H9 (cell line): ENCODE data around the gene SOX8. TPM values are rescaled to one million over a fixed set of nuclear protein-coding genes. Genes with fewer than 3 reads are reported as not detected.
A peak's percentile ranks its signal among the peaks of the same experiment; 100 is the strongest.

Experiments
- DNase-seq: peaks from one replicate; pipeline ENCODE4 v3.0.0-alpha.2; 2017
- H2AFZ ChIP-seq: one replicate; pipeline ENCODE4 v1.6.1; 2013; ENCODE audit warnings: mild to moderate bottlenecking, low read length, control low read depth, moderate library complexity
- H2AK5ac ChIP-seq: 2 replicates; pipeline ENCODE4 v1.6.1; 2013; ENCODE audit warnings: low read length, control low read depth, mixed read lengths; ENCODE audit not compliant: insufficient read length
- H2BK120ac ChIP-seq: one replicate; pipeline ENCODE4 v1.6.1; 2013; ENCODE audit warnings: low read depth, mild to moderate bottlenecking, low read length, control low read depth, inconsistent platforms; ENCODE audit not compliant: poor library complexity, severe bottlenecking
- H2BK12ac ChIP-seq: 2 replicates; pipeline ENCODE4 v1.6.1; 2013; ENCODE audit warnings: low read length, control low read depth, mixed read lengths, low read depth; ENCODE audit not compliant: insufficient read length
- H2BK15ac ChIP-seq: 2 replicates; pipeline ENCODE4 v1.6.1; 2013; ENCODE audit warnings: low read depth, low read length, control low read depth
- H2BK20ac ChIP-seq: one replicate; pipeline ENCODE4 v1.6.1; 2013; ENCODE audit warnings: low read depth, mild to moderate bottlenecking, low read length, control low read depth, inconsistent platforms; ENCODE audit not compliant: poor library complexity, severe bottlenecking
- H2BK5ac ChIP-seq: 2 replicates; pipeline ENCODE4 v1.6.1; 2013; ENCODE audit warnings: low read length, control low read depth, mixed read lengths; ENCODE audit not compliant: insufficient read length
- H3K14ac ChIP-seq: 2 replicates; pipeline ENCODE4 v1.6.1; 2013; ENCODE audit warnings: low read length, control low read depth; ENCODE audit not compliant: insufficient read depth
- H3K18ac ChIP-seq: 2 replicates; pipeline ENCODE4 v1.6.1; 2013; ENCODE audit warnings: low read depth, mild to moderate bottlenecking, mixed read lengths, low read length, control low read depth; ENCODE audit not compliant: insufficient read length
- H3K23ac ChIP-seq: 2 replicates; pipeline ENCODE4 v1.6.1; 2013; ENCODE audit warnings: low read length, control low read depth, mixed read lengths, low read depth; ENCODE audit not compliant: insufficient read length
- H3K23me2 ChIP-seq: 2 replicates; pipeline ENCODE4 v1.6.1; 2013; ENCODE audit warnings: low read depth, mild to moderate bottlenecking, mixed read lengths, low read length, control low read depth; ENCODE audit not compliant: insufficient read length, poor library complexity, severe bottlenecking
- H3K27ac ChIP-seq: 2 replicates; pipeline ENCODE4 v1.5.1; 2013; ENCODE audit warnings: low read length, control low read depth, mixed read lengths, low read depth; ENCODE audit not compliant: insufficient read length
- H3K27me3 ChIP-seq: 2 replicates; pipeline ENCODE4 v1.6.1; 2013; ENCODE audit warnings: low read length, control low read depth, inconsistent platforms; ENCODE audit not compliant: insufficient read depth
- H3K4ac ChIP-seq: 2 replicates; pipeline ENCODE4 v1.6.1; 2013; ENCODE audit warnings: low read depth, mild to moderate bottlenecking, control low read depth, inconsistent platforms, low read length, moderate library complexity
- H3K4me1 ChIP-seq: 2 replicates; pipeline ENCODE4 v1.6.1; 2013; ENCODE audit warnings: low read length, control low read depth, inconsistent platforms; ENCODE audit not compliant: insufficient read depth
- H3K4me2 ChIP-seq: 2 replicates; pipeline ENCODE4 v1.6.1; 2013; ENCODE audit warnings: low read length, control low read depth, mixed read lengths; ENCODE audit not compliant: insufficient read length, insufficient read depth
- H3K56ac ChIP-seq: 2 replicates; pipeline ENCODE4 v1.6.1; 2013; ENCODE audit warnings: low read depth, mild to moderate bottlenecking, mixed read lengths, low read length, control low read depth; ENCODE audit not compliant: insufficient read length
- H3K79me1 ChIP-seq: 2 replicates; pipeline ENCODE4 v1.6.1; 2013; ENCODE audit warnings: low read depth, mild to moderate bottlenecking, moderate library complexity, low read length, control low read depth, inconsistent platforms; ENCODE audit not compliant: insufficient read depth, poor library complexity, severe bottlenecking
- H3K79me2 ChIP-seq: 2 replicates; pipeline ENCODE4 v1.6.1; 2013; ENCODE audit warnings: low read length, control low read depth, inconsistent platforms; ENCODE audit not compliant: insufficient read depth
- H3K9ac ChIP-seq: 2 replicates; pipeline ENCODE4 v1.6.1; 2013; ENCODE audit warnings: low read length, control low read depth, mixed read lengths; ENCODE audit not compliant: insufficient read length; ENCODE audit errors: extremely low read depth
- H3K9me3 ChIP-seq: one replicate; pipeline ENCODE4 v1.6.1; 2013; ENCODE audit warnings: low read depth, low read length, inconsistent platforms; ENCODE audit not compliant: control insufficient read depth
- H3T11ph ChIP-seq: one replicate; pipeline ENCODE4 v1.6.1; 2013; ENCODE audit warnings: mild to moderate bottlenecking, low read length, control low read depth, inconsistent platforms
- H4K20me1 ChIP-seq: one replicate; pipeline ENCODE4 v1.6.1; 2013; ENCODE audit not compliant: control insufficient read depth, insufficient read length, insufficient read depth
- H4K5ac ChIP-seq: 2 replicates; pipeline ENCODE4 v1.6.1; 2013; ENCODE audit warnings: low read depth, mild to moderate bottlenecking, mixed read lengths, low read length, control low read depth; ENCODE audit not compliant: insufficient read length
- H4K8ac ChIP-seq: replicated peaks from 2 replicates; pipeline ENCODE4 v1.6.1; 2013; ENCODE audit warnings: low read length, control low read depth, mixed read lengths, low read depth; ENCODE audit not compliant: insufficient read length
- H4K91ac ChIP-seq: 2 replicates; pipeline ENCODE4 v1.6.1; 2013; ENCODE audit warnings: low read depth, mild to moderate bottlenecking, moderate library complexity, mixed read lengths, low read length, control low read depth; ENCODE audit not compliant: insufficient read length
- H3K27ac Mint-ChIP-seq, 3 experiments: 2 replicates in 2 of 3; 3 replicates in 1 of 3; pipeline ENCODE4 v1.8.0; 2020 to 2021; ENCODE audit warnings: mixed read lengths in 3 of 3, mild to moderate bottlenecking in 1 of 3, moderate library complexity in 1 of 3
- H3K27me3 Mint-ChIP-seq: 2 replicates; pipeline ENCODE4 v1.8.0; 2021; ENCODE audit warnings: low read depth, mild to moderate bottlenecking, moderate library complexity, mixed read lengths
- H3K36me3 Mint-ChIP-seq, 3 experiments: 2 replicates in 2 of 3; 3 replicates in 1 of 3; pipeline ENCODE4 v1.8.0; 2020 to 2021; ENCODE audit warnings: low read depth in 3 of 3, mixed read lengths in 3 of 3; ENCODE audit not compliant: insufficient read depth in 1 of 3
- H3K4me1 Mint-ChIP-seq, 2 experiments: 2 replicates each; pipeline ENCODE4 v1.8.0; 2020; ENCODE audit warnings: mixed read lengths in 2 of 2
- H3K4me3 Mint-ChIP-seq, 2 experiments: 2 replicates in 1 of 2; 3 replicates in 1 of 2; pipeline ENCODE4 v1.8.0; 2020 to 2021; ENCODE audit warnings: mild to moderate bottlenecking in 2 of 2, mixed read lengths in 2 of 2, moderate library complexity in 1 of 2
- H3K9me3 Mint-ChIP-seq, 2 experiments: 2 replicates in 1 of 2; 3 replicates in 1 of 2; pipeline ENCODE4 v1.8.0; 2020; ENCODE audit warnings: mild to moderate bottlenecking in 2 of 2, mixed read lengths in 2 of 2, moderate library complexity in 1 of 2
- CTCF ChIP-seq: fragments of 200-600 bp; sonication (generic); conservative IDR thresholded peaks from 3 replicates; pipeline ENCODE4 v1.8.0; 2021; ENCODE audit warnings: antibody characterized with exemption, mild to moderate bottlenecking
- WGBS: extraction: QIAGEN DNeasy Blood & Tissue Kit; methylation state at CpG from one replicate; pipeline ENCODE4 v1.1.7; 2013; ENCODE audit warnings: missing lambda C conversion rate, low lambda C conversion rate, mixed read lengths; ENCODE audit not compliant: insufficient read length; ENCODE audit errors: extremely low coverage; 5-methylcytosine and 5-hydroxymethylcytosine counted together
- total RNA-seq: library from RNA; stranded (reverse); gene quantifications from 2 replicates; pipeline ENCODE4 v1.2.1, GENCODE V29; 2021

Gene SOX8
- total RNA-seq, 1 experiment from 2014 or later = 8.9 TPM

GRCh38 chr16:983044-984030 lies 1.8 kb downstream of the SOX8 start:
- H4K8ac ChIP-seq = no peak overlapping the region
- no peak overlapping the region for H3K23ac ChIP-seq
- H2BK20ac ChIP-seq = no peak overlapping the region
- no peak overlapping the region for H2AK5ac ChIP-seq
- no peak overlapping the region for H2BK12ac ChIP-seq
- no peaks in the 10 kb centered on the region for H3K79me2 ChIP-seq
- H3K9me3 Mint-ChIP-seq = no peaks in the 10 kb centered on the region
- peak overlapping the region; percentile 58 to 81 for H3K4me3 Mint-ChIP-seq
- no peak overlapping the region for H3K9ac ChIP-seq
- no peaks in the 10 kb centered on the region for H3K9me3 ChIP-seq
- no CpG with 5 or more reads among the region's 59 CpGs for WGBS
- no peak overlapping the region for H4K5ac ChIP-seq
- H3K27me3 ChIP-seq = peaks cover 14% of the 10 kb centered on the region; the same call in 1 of the 2 replicates
- H3K14ac ChIP-seq = no peak overlapping the region; the same call in 1 of the 2 replicates
- H3K79me1 ChIP-seq = no peaks in the 10 kb centered on the region
- H2BK15ac ChIP-seq = no peak overlapping the region; the same call in 1 of the 2 replicates
- no peak overlapping the region for H2BK5ac ChIP-seq
- peaks cover 3 to 7% of the 10 kb centered on the region in 2 experiments; a peak in 2 of 4 replicates for H3K4me1 Mint-ChIP-seq
- no peak overlapping the region for H2BK120ac ChIP-seq
- peaks cover 10% of the 10 kb centered on the region for H3K23me2 ChIP-seq
- H3K36me3 Mint-ChIP-seq = peaks cover 0 to 2% (median 0%) of the 10 kb centered on the region in 3 experiments; a peak in 2 of 7 replicates
- no peak overlapping the region for H3K56ac ChIP-seq
- H3K4ac ChIP-seq = no peak overlapping the region
- H2AFZ ChIP-seq = no peak overlapping the region
- no peak overlapping the region for H3K27ac ChIP-seq
- no peaks in the 10 kb centered on the region for H4K20me1 ChIP-seq
- H3K27me3 Mint-ChIP-seq = peaks cover 38% of the 10 kb centered on the region
- H3K4me2 ChIP-seq = peak overlapping the region; percentile 42
- no peak overlapping the region for H3K18ac ChIP-seq
- H4K91ac ChIP-seq = no peak overlapping the region
- no peak overlapping the region for H3K27ac Mint-ChIP-seq
- no peak overlapping the region for H3T11ph ChIP-seq
- no peak for DNase-seq
- no peaks in the 10 kb centered on the region for H3K4me1 ChIP-seq
- no peak for TF ChIP-seq CTCF
